Occipital lobe (tissue), 3 donors: ENCODE measurements around the gene MKRN2. TPM values are rescaled to one million over a fixed set of nuclear protein-coding genes. Genes with fewer than 3 reads are reported as not detected.
"Not testable (repeated sequence)": the region's sequence is repeated elsewhere in the genome, so short reads cannot be mapped to it uniquely, and the experiment has no call there.

Experiments
- DNase-seq: peaks from one replicate; lab custom pipeline; 2025; lab: John Stamatoyannopoulos, UW
- small RNA-seq: library from RNA; depleted of rRNA; stranded (forward); fragments of <200 nt; gene quantifications from one replicate; pipeline ENCODE3, GENCODE V24; 2014
- total RNA-seq: library from RNA; depleted of rRNA; stranded (reverse); fragments of >200 nt; gene quantifications from one replicate; pipeline ENCODE4 v1.2.3, GENCODE V29; 2014

Gene MKRN2
- total RNA-seq, 1 donor from 2014 or later = 33.8 TPM

GRCh38 chr3:12629560-12629959 is 72.7 kb downstream of the MKRN2 start:
- no peak for DNase-seq

DNA sequence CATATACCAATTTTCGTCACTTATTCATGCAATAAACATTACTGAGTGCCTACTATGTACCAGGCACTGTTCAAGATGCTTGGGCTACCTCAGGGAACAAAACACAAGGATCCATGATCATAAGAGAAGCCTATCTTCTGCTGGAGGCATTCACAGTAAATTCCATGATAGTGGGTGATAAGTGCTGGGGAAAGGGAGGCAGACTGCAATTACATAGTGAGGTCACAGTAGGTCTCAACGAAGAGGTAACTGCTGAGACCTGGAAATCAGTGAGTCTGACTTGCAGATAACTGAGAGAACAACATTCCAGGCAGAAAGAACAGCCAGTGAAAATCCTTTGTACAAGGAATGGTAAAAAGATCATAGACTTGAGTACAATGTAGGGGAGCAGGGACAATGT is 73.4 kb downstream of the MKRN2 start:
- no peak for DNase-seq

DNA sequence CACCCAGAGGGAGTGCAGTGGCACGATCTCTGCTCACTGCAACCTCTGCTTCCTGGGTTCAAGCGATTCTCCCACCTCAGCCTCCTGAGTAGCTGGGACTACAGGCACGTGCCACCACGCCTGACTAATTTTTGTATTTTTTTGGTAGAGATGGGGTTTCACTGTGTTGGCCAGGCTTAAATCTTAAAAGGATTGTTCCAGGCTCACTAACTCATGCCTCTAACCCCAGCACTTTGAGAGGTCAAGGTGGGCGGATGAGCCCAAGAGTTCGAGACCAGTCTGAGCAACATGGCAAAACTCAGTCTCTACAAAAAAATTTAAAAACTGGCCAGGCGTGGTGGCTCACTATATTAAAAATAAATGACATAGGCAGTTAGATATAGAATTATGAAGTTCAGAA is 74.0 kb downstream of the MKRN2 start:
- not testable (repeated sequence) for DNase-seq

DNA sequence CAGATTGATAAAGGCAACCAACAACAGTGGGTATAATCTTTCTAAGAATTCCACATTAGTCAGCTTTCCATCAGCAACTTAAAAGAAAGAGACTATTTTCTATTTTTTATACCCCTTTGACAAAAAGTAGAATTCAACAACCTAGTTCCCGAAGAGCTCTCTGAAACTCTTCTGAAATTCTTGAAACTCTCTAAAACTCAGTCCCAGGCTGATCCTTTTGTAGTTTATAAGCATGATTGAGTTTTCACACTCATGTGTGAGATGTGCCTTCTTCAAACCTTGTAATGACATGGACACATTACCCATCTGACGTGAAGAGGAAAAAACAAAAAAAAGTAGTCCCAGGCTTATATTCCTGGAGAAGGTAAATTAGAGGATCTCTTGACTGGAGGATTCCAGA is 75.6 kb downstream of the MKRN2 start:
- DNase-seq = no peak

DNA sequence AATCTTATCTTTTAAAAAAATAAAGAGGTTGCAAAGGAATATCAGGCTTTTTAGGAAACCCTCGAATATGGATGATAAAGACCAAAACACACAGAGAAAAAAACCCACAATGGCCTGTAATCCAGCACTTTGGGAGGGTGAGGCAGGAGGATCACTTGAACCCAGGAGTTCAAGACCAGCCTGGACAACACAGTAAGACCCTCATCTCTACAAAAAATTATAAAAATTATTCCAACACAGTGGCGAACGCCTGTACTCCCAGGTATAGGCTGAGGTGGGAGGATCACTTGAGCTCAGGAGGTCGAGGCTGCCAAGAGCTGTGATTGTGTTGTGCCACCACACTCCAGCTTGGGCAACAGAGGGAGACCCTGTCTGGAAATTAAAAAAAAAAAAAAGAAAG is 76.2 kb downstream of the MKRN2 start:
- DNase-seq = no peak

Small RNAs within 50 kb of the gene (small RNA-seq; reads per million reads assigned to genes)
- gene RF00017 (not detected), gene RNA5SP123 (not detected), gene RNU6-377P (not detected)

Other genes with a start within 250 kb of the MKRN2 start
- 29.3 TPM for gene TSEN2, start 72.6 kb upstream of the MKRN2 start, total RNA-seq
- gene MKRN2OS, start 11.6 kb upstream of the MKRN2 start, total RNA-seq = not detected
- gene RAF1, start 107.0 kb downstream of the MKRN2 start, total RNA-seq = 216 TPM
- gene TMEM40, start 202.2 kb downstream of the MKRN2 start, total RNA-seq = not detected
- 14.5 TPM for gene CAND2, start 239.6 kb downstream of the MKRN2 start, total RNA-seq